HG03095 (cell line): ENCODE measurements around the gene RNU1-4.
"Not testable (repeated sequence)": the region's sequence is repeated elsewhere in the genome, so short reads cannot be mapped to it uniquely, and the experiment has no call there.

Experiments used
- ATAC-seq: cut with Tn5 transposase; IDR thresholded peaks from one replicate; pipeline ENCODE4 v1.9.1; 2021; ENCODE audit warnings: moderate library complexity; ENCODE audit not compliant: unreplicated experiment

The RNU1-4 gene

DNA sequence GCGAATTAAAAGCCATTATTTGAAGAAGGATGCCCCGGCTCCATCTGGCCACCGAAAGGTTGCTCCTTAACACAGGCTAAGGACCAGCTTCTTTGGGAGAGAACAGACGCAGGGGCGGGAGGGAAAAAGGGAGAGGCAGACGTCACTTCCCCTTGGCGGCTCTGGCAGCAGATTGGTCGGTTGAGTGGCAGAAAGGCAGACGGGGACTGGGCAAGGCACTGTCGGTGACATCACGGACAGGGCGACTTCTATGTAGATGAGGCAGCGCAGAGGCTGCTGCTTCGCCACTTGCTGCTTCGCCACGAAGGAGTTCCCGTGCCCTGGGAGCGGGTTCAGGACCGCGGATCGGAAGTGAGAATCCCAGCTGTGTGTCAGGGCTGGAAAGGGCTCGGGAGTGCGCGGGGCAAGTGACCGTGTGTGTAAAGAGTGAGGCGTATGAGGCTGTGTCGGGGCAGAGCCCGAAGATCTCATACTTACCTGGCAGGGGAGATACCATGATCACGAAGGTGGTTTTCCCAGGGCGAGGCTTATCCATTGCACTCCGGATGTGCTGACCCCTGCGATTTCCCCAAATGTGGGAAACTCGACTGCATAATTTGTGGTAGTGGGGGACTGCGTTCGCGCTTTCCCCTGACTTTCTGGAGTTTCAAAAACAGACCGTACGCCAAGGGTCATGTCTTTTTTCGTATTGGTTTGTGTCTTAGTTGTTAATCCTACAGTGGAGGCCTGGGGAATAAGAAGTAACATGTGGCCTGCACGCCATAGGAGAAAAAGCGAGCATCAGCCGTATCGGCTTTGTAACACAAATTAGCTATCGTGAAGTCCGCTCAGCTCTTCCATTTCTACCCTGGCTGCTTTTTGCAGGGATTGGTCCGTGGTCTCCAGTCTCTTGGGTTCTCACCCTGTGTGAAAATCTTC is at the start of gene RNU1-4:
RNU1-4 (plus strand) TSS at position 470 of the 918 bp plus-strand sequence.
- ATAC-seq: peak; percentile 93

DNA sequence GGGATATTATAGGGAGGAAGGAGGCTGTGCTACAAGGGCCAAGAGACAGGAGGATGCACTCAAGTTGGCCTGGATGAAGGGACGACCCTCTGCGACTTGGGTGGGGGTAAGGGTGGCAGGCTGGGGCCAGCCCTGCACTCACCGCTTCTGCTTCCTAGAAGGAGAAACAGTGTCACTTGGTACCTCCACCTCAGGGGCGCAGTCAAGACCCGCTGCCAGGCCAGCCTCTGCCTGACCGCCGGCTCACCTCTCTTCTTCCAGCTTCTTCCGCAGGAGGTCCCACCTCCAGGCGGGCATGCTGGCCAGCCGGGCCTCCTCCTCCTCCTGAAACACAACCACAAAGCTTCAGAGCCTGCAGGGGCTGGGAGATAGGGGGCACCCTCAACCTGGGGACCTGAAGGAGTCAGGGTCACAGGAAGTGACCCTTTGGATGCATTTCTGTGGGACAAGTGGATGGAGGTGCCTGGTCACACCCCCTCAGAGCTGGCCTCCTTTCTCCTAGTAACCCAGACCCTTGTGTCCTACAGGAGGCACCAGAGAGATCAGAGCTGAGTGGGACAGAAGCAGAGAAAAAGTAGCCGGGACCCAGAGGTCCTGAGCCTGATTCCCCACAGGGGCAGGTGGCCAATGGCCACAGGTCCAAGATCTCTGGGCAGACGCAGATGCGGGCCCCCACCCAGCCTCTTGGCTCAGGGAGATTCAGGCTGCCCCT is 49.2 kb upstream of the RNU1-4 start:
- ATAC-seq: not testable (repeated sequence)

DNA sequence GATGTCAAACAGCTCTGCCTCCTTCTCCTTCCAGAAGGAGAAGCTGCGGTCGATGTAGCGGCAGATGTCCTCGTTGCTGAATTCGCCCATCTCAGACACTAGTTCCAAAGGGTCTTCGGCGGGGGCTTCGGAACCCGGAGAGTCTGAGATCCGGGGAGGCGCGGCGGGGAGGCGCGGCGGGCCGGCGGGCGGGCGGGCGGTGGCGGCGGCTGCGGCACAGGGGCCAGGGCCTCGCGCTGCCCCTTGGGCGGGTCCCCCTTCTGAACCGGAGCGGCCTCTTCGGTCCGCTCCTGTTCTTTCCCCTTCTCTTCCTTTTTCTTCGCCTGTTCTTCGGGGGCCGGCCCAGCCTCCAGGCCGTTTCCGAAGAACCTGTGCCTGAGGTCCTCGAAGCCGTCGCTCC is 48.0 kb upstream of the RNU1-4 start:
- not testable (repeated sequence) for ATAC-seq

DNA sequence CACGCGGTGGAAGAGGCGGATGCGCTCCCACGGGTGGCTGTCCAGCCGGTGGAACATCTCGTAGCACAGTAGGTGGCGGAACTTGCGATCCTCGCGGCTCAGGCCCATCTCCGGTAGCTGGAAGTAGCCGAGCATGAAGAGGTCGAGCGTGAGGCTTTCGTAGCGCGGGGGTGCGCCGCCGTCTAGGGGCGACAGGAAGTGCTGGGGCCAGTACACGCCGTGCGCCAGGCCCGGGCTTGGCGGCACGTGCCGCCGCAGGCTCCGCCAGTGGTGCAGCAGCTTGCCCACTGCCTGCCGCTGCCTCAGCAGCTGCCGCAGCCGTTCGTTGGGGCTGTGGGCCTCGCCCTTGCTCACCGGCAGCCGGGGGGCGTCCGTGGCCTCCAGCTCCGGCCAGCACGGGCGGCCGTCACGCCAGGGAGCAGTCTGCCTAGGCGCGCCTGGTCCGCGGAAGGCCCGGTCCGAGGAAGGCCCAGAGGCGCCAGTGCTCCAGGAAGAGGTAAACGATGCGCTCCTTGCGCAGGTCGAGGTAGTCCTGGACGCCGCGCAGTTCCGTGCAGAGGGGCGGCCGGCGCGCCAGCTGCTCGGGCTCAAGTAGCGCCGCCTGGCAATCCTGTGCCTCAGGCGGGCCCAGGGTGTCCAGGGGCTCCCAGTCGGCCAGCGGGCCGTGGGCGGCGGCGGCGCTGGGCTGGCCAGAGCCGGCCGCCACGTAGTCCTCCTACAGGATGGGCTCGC is 47.4 kb upstream of the RNU1-4 start:
- ATAC-seq: not testable (repeated sequence)

- not testable (repeated sequence) for ATAC-seq
These were observed 46.6 kb upstream of the RNU1-4 start for GRCh38 chr1:16693449-16694307.

DNA sequence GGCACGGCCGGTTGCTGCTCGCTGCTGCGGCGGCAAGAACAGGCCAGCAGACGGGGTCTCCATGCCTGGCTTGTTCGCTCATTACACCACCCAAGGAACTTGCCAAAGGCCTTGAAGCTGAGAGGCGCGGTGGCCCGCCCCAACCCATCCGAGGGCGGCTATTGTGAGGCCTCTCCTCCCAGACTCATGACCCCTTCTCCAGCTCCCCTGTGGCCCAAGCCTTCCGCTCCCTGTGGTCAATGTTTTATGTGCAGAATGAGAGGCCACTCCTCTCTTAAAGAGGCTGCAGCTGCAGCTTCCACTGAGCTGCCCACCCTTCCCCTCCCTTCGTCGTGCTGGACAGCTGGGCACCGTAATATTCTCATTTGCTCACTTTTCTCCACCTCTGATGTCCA is 46.0 kb upstream of the RNU1-4 start:
- ATAC-seq: not testable (repeated sequence)

DNA sequence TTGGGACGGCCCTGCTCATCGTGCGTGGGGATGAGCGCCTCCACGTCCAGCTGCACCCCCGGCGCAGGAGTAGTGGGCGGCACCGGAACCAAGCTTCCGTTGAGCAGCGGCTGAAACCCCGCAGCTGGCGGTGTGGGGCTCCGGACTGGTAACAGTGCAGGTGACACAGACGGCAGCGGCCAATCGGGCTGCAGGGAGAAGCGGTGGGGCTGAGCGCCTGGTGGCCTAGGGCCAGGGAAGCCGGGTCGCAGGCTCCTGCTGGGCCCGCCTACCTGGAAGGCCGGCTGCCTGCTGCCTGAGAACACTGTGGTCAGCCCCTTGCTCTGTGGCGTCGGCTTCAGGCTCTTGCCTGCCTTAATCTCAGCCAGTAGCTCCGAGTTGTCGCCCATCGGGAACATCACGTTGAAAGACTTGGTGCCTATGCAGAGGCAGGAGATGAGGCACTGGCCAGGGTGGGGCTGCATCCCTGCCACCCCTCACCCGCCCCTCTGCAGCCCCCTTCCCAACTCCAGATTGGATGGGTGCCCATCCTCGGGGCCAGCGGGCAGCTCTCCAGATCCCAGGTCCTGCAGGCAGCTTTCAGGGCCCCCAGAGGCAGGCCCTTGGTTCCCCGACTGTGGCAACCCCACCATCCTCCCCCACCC is 43.7 kb upstream of the RNU1-4 start:
- not testable (repeated sequence) for ATAC-seq

DNA sequence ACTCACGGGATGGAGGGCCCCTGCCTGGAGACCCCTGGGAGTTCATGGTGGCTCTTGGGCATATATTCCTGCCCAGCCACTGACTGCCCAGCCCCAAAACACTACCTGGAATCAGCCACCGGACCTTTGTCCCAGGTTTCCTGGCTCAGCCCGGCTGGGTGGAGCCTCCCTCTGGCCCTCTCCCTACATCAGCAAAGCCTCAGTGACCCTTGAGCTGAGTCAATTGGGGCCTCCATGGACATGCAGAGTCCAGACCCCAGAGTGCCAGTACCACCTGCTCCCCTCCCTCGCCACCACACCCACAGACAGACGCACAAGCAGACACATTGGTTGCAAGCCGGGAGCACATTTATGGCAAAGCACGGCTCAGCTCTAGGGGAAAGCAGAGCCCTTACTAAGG is 43.2 kb upstream of the RNU1-4 start:
- ATAC-seq: not testable (repeated sequence)

DNA sequence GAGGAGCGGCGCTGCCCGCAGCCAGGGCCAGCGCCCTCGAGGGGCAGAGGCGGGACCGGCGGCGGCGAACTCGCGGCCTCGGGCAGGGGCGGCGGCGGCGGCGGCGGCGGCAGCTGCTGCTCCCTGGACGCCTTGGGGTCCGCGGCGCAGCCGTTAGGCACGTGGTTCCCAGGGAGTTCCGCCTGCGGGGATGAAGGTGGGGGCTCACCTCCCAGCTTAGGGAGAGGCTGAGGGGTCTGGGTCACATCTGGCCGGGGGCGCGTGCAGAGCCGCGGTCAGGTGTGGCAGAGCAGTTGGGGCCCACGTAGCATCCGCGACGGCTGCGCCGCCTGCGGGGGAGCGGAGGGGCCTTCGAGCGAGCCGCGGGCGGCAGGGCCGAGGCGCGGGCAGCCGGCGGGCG is 40.9 kb upstream of the RNU1-4 start:
- ATAC-seq: not testable (repeated sequence)

DNA sequence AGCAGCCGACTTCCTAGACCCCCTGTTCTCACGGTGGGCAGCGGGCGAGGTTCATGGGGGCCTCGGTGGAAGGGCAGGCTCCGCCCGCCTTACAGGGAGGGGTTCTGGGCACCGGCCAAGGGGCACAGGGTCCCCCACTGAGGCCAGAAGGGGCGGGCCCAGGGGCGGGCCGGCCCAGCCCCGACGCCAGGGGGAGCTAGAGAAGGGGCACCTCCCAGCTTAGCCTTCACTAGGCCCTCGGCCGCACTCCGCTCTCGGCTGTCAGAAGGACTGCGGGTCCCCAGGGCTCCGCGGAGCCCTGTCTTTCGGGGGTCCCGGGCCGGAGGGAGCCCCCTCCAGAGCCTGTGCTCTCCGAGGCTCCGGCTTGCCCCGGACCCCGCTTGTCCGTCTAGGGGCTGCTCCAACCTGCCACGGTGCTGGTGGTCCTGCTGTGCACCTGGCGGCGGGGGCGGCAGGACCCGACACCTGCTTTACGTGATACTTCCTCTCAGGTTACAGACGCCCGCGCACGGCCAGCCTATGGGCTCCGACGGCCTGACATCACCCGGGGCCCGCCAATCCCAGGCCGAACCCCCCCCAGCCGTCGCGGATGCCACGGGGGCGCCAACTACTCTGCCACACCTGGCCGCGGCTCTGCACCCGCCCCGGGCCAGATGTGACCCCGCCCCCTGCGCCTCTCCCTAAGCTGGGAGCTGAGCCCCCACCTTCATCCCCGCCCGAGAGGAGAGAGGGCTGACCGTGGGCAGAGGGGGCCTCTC is 40.0 kb upstream of the RNU1-4 start:
- ATAC-seq: not testable (repeated sequence)

GRCh38 chr1:16701189-16701588 is 39.1 kb upstream of the RNU1-4 start:
- ATAC-seq: not testable (repeated sequence)

GRCh38 chr1:16702280-16702679 is 38.0 kb upstream of the RNU1-4 start:
- not testable (repeated sequence) for ATAC-seq

GRCh38 chr1:16703141-16703540 is 37.2 kb upstream of the RNU1-4 start:
- ATAC-seq: not testable (repeated sequence)

GRCh38 chr1:16703602-16704001 is 36.7 kb upstream of the RNU1-4 start:
- ATAC-seq: not testable (repeated sequence)

DNA sequence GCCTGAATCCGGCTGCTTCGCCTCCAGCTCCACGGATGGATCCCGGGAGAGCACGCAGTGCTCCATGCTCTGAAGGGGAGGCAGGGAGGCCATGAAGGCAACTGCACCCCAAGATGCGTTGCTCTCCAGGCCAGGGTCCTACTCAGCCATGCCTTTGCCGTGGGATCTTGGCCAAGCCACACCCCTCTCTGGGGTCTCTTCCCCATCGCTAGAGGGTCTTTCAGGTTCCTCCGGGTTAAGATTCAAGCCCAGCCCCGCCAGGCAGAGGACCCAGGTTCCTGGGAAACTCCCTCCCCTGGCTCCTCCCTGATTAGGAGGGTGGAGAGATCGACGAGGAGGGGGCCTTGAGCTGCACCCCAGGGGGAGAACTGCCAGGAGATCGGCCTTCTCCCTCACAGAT is 36.2 kb upstream of the RNU1-4 start:
- not testable (repeated sequence) for ATAC-seq

GRCh38 chr1:16704502-16705100 is 35.7 kb upstream of the RNU1-4 start:
- ATAC-seq: not testable (repeated sequence)

- ATAC-seq: not testable (repeated sequence)
These were observed 34.0 kb upstream of the RNU1-4 start for GRCh38 chr1:16706302-16706701.
